ENCODE results near the gene KIAA0930.

KIAA0930 gene

GRCh38 chr22:45169591-45170466, 70.9 kb downstream of the KIAA0930 start:
- no peak for DNase-seq

- DNase-seq = no peak
Measured at GRCh38 chr22:45166932-45167331, 73.8 kb downstream of the KIAA0930 start.

- no peak for DNase-seq
Measured at GRCh38 chr22:45164270-45165088, 76.2 kb downstream of the KIAA0930 start.

GRCh38 chr22:45163451-45164269, 77.0 kb downstream of the KIAA0930 start, which contains the start of gene NUP50:
Gene NUP50 (plus strand): TSS chr22:45163925. CDS start chr22:45168178, 4,253 bp downstream.
- DNase-seq = peak; percentile 90

GRCh38 chr22:45163099-45163450, 77.6 kb downstream of the KIAA0930 start:
- no peak for DNase-seq

GRCh38 chr22:45162531-45162930, 78.2 kb downstream of the KIAA0930 start:
- no peak for DNase-seq

GRCh38 chr22:45159652-45160462, 80.8 kb downstream of the KIAA0930 start:
- no peak for DNase-seq

- no peak for DNase-seq
Measured at GRCh38 chr22:45157907-45158306, 82.8 kb downstream of the KIAA0930 start.

GRCh38 chr22:45155050-45155840, 85.4 kb downstream of the KIAA0930 start:
- no peak for DNase-seq

- DNase-seq = no peak
Measured at GRCh38 chr22:45154383-45154782, 86.3 kb downstream of the KIAA0930 start.

- no peak for DNase-seq
Measured at GRCh38 chr22:45151503-45151902, 89.2 kb downstream of the KIAA0930 start.

GRCh38 chr22:45150139-45150538, 90.6 kb downstream of the KIAA0930 start:
- DNase-seq = no peak

GRCh38 chr22:45149671-45150070, 91.0 kb downstream of the KIAA0930 start:
- no peak for DNase-seq

- DNase-seq = no peak
Measured at GRCh38 chr22:45144916-45145315, 95.8 kb downstream of the KIAA0930 start.

- no peak for DNase-seq
Measured at GRCh38 chr22:45142376-45142775, 98.3 kb downstream of the KIAA0930 start.

Measured in 8988T (cell line).